GM19351 (cell line): Measurements from ENCODE around the gene CBX2.

Source experiments
- ATAC-seq: cut with Tn5 transposase; IDR thresholded peaks from one replicate; pipeline ENCODE4 v1.9.1; 2021; ENCODE audit warnings: mild to moderate bottlenecking, moderate library complexity; ENCODE audit not compliant: unreplicated experiment

The CBX2 gene

GRCh38 chr17:79798299-79799173 is 20.6 kb downstream of the CBX2 start:
- ATAC-seq, result no peak

- no peak for ATAC-seq
These were observed 21.2 kb downstream of the CBX2 start for GRCh38 chr17:79799174-79799537.

GRCh38 chr17:79799538-79800324 is 21.8 kb downstream of the CBX2 start:
- ATAC-seq, result no peak

- no peak for ATAC-seq
These were observed 22.6 kb downstream of the CBX2 start for GRCh38 chr17:79800325-79801155.

GRCh38 chr17:79801156-79802038 is 23.4 kb downstream of the CBX2 start:
- ATAC-seq, result no peak

- ATAC-seq, result no peak
These were observed 24.2 kb downstream of the CBX2 start for GRCh38 chr17:79802039-79802735.

- no peak for ATAC-seq
These were observed 24.9 kb downstream of the CBX2 start for GRCh38 chr17:79802736-79803420.

- ATAC-seq, result no peak
These were observed 25.6 kb downstream of the CBX2 start for GRCh38 chr17:79803421-79803996.

GRCh38 chr17:79803997-79804855 is 26.3 kb downstream of the CBX2 start:
- peak; percentile 76 for ATAC-seq

- no peak for ATAC-seq
These were observed 27.1 kb downstream of the CBX2 start for GRCh38 chr17:79804856-79805696.

GRCh38 chr17:79806446-79806760 is 28.5 kb downstream of the CBX2 start:
- ATAC-seq, result no peak

GRCh38 chr17:79806863-79807720 is 29.1 kb downstream of the CBX2 start:
- ATAC-seq, result no peak

- ATAC-seq, result no peak
These were observed 31.0 kb downstream of the CBX2 start for GRCh38 chr17:79808763-79809529.

- no peak for ATAC-seq
These were observed 31.7 kb downstream of the CBX2 start for GRCh38 chr17:79809530-79810129.
